ENCODE measurements around the gene SLC25A11.

The SLC25A11 gene

GRCh38 chr17:4945944-4946280, 6.1 kb upstream of the SLC25A11 start:
- no peaks in the 10 kb centered on the region for H3K9me2 ChIP-seq (replicated peaks; ENCODE audit: insufficient read depth, low read length)
- peak overlapping the region; percentile 100 for H3K9ac ChIP-seq (ENCODE audit: low read length)
- H3K36me3 ChIP-seq (ENCODE audit: low read length): peaks cover 11% of the 10 kb centered on the region; the same call in 1 of the 2 replicates
- peak overlapping the region; percentile 100 for H3K4me3 ChIP-seq (ENCODE audit: insufficient read depth, low read length, poor library complexity, severe bottlenecking)
- H4K20me1 ChIP-seq (ENCODE audit: low read depth, low read length): peaks cover 3% of the 10 kb centered on the region; the same call in 1 of the 2 replicates
- H3K9me3 ChIP-seq (ENCODE audit: insufficient read depth, low read length): no peaks in the 10 kb centered on the region
- H3K27me3 ChIP-seq (ENCODE audit: low read length): no peaks in the 10 kb centered on the region
- TF ChIP-seq EZH2phosphoT487 (conservative IDR thresholded peaks at IDR 0.05; ENCODE audit: low read length): no peak
- TF ChIP-seq CTCF (IDR thresholded peaks at IDR 0.05; ENCODE audit: insufficient read depth, low read length, poor library complexity, severe bottlenecking): no peak
- peaks cover 70% of the 10 kb centered on the region for H3F3A ChIP-seq (ENCODE audit: insufficient read depth)
- peaks cover 57% of the 10 kb centered on the region for H3K79me2 ChIP-seq (ENCODE audit: insufficient read depth, low read length)
- H3K27ac ChIP-seq (ENCODE audit: low read depth, low read length): peak overlapping the region; percentile 100
- H2AFZ ChIP-seq (ENCODE audit: low read depth, low read length, severe bottlenecking): no peak overlapping the region
- H3K4me2 ChIP-seq (ENCODE audit: low read depth, low read length, poor library complexity, severe bottlenecking): peak overlapping the region; percentile 90

- Histone ChIP-seq H3K27ac (ENCODE audit: low read depth, low read length) (peak overlapping the region; percentile 100), H3K79me2 (ENCODE audit: insufficient read depth, low read length) (peaks cover 62% of the 10 kb centered on the region), H4K20me1 (ENCODE audit: low read depth, low read length) (peaks cover 3% of the 10 kb centered on the region; the same call in 1 of the 2 replicates), H3K36me3 (ENCODE audit: low read length) (peaks cover 11% of the 10 kb centered on the region; the same call in 1 of the 2 replicates), H3K9me2 (replicated peaks; ENCODE audit: insufficient read depth, low read length) (no peaks in the 10 kb centered on the region), H3K4me3 (ENCODE audit: insufficient read depth, low read length, poor library complexity, severe bottlenecking) (peak overlapping the region; percentile 20), H3K27me3 (ENCODE audit: low read length) (no peaks in the 10 kb centered on the region), H3K9me3 (ENCODE audit: insufficient read depth, low read length) (no peaks in the 10 kb centered on the region), H2AFZ (ENCODE audit: low read depth, low read length, severe bottlenecking) (no peak overlapping the region), H3F3A (ENCODE audit: insufficient read depth) (peaks cover 73% of the 10 kb centered on the region), H3K9ac (ENCODE audit: low read length) (peak overlapping the region; percentile 37; the same call in 1 of the 2 replicates), H3K4me2 (ENCODE audit: low read depth, low read length, poor library complexity, severe bottlenecking) (peak overlapping the region; percentile 90)
- TF ChIP-seq EZH2phosphoT487 (conservative IDR thresholded peaks at IDR 0.05; ENCODE audit: low read length) (no peak), CTCF (IDR thresholded peaks at IDR 0.05; ENCODE audit: insufficient read depth, low read length, poor library complexity, severe bottlenecking) (no peak)
Observed at GRCh38 chr17:4945176-4945943, 5.5 kb upstream of the SLC25A11 start.

- H3K36me3 ChIP-seq (ENCODE audit: low read length): peaks cover 11% of the 10 kb centered on the region; the same call in 1 of the 2 replicates
- H2AFZ ChIP-seq (ENCODE audit: low read depth, low read length, severe bottlenecking): no peak overlapping the region
- H3K27ac ChIP-seq (ENCODE audit: low read depth, low read length): peak overlapping the region; percentile 100
- peaks cover 62% of the 10 kb centered on the region for H3K79me2 ChIP-seq (ENCODE audit: insufficient read depth, low read length)
- no peak overlapping the region for H3K4me3 ChIP-seq (ENCODE audit: insufficient read depth, low read length, poor library complexity, severe bottlenecking)
- no peaks in the 10 kb centered on the region for H3K27me3 ChIP-seq (ENCODE audit: low read length)
- H4K20me1 ChIP-seq (ENCODE audit: low read depth, low read length): peaks cover 3% of the 10 kb centered on the region; the same call in 1 of the 2 replicates
- H3K9me3 ChIP-seq (ENCODE audit: insufficient read depth, low read length): no peaks in the 10 kb centered on the region
- H3K9me2 ChIP-seq (replicated peaks; ENCODE audit: insufficient read depth, low read length): no peaks in the 10 kb centered on the region
- peaks cover 74% of the 10 kb centered on the region for H3F3A ChIP-seq (ENCODE audit: insufficient read depth)
- H3K9ac ChIP-seq (ENCODE audit: low read length): peak overlapping the region; percentile 37
- H3K4me2 ChIP-seq (ENCODE audit: low read depth, low read length, poor library complexity, severe bottlenecking): peak overlapping the region; percentile 90
- no peak for TF ChIP-seq CTCF (IDR thresholded peaks at IDR 0.05; ENCODE audit: insufficient read depth, low read length, poor library complexity, severe bottlenecking)
- TF ChIP-seq EZH2phosphoT487 (conservative IDR thresholded peaks at IDR 0.05; ENCODE audit: low read length): no peak
Observed at GRCh38 chr17:4944554-4945175, 4.8 kb upstream of the SLC25A11 start.
